NOMO-1 treated with dmso at 0.1 percent for 144 hours (cell line): ENCODE results near the gene DUSP16.
"Not testable (repeated sequence)": the region's sequence is repeated elsewhere in the genome, so short reads cannot be mapped to it uniquely, and the experiment has no call there.

ENCODE experiments used
- DNase-seq: peaks from one replicate; lab custom pipeline; 2025; ENCODE audit not compliant: unreplicated experiment; lab: John Stamatoyannopoulos, UW

Gene DUSP16, protein sequence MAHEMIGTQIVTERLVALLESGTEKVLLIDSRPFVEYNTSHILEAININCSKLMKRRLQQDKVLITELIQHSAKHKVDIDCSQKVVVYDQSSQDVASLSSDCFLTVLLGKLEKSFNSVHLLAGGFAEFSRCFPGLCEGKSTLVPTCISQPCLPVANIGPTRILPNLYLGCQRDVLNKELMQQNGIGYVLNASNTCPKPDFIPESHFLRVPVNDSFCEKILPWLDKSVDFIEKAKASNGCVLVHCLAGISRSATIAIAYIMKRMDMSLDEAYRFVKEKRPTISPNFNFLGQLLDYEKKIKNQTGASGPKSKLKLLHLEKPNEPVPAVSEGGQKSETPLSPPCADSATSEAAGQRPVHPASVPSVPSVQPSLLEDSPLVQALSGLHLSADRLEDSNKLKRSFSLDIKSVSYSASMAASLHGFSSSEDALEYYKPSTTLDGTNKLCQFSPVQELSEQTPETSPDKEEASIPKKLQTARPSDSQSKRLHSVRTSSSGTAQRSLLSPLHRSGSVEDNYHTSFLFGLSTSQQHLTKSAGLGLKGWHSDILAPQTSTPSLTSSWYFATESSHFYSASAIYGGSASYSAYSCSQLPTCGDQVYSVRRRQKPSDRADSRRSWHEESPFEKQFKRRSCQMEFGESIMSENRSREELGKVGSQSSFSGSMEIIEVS

DNA sequence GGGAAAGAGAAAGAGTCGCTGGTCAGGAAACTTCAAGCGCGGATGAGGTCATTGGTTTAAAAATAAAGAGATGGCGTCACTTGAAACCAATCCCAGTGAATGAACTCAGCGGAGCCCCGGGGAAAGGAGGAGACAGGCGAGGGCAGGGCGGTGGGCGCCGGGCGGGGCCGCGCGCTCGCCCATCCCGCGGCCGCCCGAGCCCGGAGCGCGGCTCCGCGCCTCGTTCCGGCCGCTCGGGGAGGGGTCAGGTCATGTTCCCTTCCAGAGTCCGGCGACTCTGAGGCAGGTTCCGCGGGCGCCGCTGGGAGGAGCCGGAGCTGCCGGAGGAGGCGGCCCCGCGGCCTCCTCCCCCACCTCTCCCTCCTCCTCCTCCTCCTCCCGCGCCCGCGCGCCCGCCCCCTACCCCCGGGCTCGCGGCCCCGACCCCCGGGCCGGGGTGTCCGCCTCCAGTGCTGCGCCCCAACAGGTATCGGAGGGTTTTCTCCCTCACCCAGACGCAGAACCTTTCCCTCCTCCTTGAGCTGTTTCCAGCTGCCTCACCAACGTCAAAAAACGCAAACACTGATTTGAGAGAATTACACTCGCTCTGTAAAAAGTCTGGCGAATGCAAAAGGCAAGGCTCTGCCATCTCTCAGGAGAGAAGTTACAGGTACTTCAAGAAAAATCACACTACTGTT lies at the start of gene DUSP16:
TSS of gene DUSP16 (minus strand) at position 279 of the 677 bp plus-strand sequence. CDS start 41,765 bp downstream, outside the sequence.
- peak; percentile 67 for DNase-seq

DNA sequence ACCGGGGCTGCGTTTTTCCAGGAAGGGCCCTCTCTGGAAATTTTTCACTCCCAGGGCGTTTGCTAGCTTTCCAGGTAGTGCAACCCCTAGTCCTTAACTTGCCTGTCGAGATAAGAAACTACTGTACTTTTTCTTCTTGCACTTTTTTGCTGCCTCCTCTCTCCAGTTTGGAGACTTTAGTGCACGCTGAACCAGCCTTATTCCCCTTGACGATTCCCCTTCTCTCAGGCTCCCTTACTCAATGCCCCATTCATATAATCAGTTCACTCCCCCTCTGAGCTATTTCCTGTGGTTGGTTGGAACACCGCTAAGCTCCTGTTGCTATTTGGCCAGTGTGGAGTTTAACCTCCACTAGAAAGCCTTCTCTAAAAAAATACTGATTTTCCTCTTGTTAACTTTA lies 49.7 kb upstream of the DUSP16 start:
- DNase-seq: peak; percentile 17

DNA sequence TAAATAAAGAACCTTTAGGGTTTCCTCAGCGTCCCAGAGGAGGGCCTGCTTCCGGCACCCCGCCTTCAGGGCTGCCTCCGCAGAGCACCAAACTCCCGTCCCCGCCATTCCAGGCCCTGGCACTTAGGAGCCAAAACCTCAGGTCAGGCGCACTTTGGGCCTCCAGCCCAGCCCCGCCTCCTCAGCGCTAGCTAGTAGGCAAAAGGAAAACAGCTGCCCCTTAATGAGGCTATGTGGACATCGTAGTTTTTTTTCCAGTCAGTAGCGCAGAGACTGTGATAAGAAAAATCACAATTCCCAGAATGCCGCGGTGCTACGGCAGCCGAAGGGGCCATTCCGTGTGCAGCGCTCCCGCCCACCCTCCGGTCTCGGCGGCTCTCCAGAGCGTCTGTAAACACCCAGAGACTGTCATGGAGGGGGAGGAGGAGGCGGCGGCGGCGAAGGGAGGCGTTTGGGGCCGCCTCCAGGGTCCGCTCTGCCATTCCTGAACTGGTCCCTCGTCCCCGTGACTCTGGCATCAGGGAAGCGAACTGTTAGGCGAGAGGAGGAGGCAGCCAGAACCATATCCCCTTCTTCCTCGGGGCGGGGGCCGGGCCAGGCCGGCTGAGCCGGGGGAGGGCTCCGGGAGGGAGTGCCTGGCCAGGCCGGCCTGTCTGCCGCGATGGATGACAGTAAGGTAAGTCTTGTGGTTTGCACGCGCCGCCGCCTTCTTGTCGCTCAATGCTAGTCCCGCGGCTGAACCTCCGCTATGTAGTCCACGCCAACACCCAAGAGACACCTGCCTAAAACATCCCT lies 49.0 kb upstream of the DUSP16 start, which contains the start of gene CREBL2:
TSS of gene CREBL2 (plus strand) at position 365 of the 795 bp plus-strand sequence. CDS start at position 662, 297 bp downstream.
- DNase-seq: peak; percentile 94

DNA sequence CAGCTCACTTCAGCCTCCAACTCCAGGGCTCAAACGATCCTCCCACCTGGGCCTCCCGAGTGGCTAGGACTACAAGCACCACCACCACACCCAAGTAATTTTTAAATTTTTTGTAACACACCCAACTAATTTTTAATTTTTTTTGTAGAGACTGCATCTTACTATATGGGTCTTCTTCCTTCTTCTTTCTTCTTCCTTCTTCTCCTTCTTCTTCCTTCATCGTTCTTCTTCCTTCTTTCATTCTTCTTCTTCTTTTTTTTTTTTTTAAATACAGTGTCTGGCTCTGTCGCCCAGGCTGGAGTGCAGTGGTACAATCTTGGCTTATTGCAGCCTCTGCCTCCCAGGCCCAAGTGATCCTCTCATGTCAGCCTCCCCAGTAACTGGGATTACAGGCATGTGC lies 48.0 kb upstream of the DUSP16 start:
- DNase-seq: no peak

DNA sequence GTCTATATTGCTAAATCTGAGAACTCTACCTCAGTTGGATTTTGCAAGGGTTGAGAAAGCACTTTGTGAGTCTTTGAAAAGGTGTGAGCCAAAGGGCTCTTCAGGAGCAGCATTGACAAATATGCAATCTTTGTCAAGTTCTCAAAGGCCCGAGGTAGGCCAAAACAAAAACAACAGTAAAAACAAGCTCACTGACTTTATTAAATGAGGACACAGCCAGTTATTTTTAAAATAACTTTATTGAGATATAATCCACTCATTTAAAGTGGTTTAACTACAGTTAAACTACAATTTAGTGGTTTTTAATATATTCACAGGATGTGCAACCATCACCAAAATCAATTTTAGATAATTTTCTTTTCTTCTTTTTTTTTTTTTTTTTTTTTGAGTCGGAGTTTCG lies 47.0 kb upstream of the DUSP16 start:
- no peak for DNase-seq

DNA sequence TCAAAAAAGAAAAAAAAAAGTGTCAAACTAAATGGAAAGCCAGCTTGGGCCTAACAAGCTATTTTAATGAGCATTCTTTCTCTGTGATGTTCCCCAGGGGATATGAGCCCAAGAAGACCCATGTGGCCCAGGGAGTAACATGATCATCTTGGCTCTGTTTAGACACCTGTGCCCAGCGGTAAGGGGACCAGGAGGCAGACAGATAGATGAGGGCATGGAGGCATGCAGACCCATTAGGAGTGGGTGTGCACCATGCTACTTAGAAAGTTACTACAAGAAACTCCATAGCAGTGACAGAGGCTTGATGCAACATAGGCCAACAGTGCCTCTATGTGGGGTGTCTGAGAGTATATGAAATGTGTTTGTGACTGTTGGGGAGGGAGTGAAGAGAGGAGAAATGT lies 45.9 kb upstream of the DUSP16 start:
- DNase-seq: no peak

DNA sequence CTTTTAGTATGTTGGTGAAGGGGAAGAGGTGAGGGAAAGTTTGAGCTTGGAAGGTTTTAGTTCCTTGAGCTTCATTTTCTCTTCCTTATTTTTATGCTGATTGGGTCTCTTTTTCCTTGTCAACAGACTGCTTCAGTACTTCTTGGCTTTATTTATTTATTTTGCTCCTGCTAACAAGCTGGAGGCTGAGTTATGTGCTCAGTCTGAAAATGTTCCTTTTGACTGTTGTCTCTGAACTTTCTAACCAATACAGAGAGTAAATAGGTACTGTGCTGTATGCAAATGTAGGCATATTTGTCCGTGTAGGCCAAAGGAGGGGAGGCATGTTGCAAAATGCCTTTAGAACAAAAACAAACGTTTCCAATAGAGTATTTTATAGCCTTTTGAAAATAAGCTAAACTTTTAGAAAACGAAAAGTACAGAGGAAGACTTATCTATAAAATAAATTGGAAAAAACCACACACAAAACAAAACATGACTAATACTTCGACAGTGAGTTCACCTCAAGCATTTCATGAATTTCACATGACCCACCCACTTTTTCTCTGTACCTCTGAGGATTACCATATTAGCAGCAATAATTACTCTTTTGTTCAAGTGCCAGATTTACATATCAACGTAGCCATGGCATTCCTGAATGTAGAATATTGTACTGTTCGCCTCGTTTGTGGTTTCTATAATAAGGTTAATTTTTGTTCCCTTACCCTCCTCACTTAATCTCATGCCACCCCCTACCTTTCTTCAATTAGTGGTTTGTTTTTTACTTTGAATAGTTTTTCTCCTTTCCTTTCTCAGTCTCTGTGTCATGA lies 44.3 kb upstream of the DUSP16 start:
- DNase-seq: no peak

DNA sequence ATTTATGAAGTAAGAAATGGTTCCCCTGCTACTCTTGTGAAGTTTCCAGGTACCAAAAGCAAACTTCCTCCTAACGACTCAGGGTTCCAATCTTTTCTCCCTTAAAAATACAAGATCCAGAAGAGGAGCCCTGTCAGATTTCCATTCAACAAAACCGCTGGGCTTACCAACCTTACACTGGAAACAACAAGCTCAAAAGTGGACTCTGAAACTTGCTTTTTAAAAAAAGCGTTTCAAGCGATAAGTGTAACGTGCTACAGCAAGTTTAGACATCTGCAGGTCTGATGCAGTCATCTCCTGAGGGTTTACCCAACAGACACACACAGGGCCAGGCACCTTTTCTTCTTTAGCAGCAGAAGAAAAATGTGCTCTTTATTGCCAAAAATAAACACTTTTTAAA lies 42.1 kb upstream of the DUSP16 start:
- DNase-seq: no peak

DNA sequence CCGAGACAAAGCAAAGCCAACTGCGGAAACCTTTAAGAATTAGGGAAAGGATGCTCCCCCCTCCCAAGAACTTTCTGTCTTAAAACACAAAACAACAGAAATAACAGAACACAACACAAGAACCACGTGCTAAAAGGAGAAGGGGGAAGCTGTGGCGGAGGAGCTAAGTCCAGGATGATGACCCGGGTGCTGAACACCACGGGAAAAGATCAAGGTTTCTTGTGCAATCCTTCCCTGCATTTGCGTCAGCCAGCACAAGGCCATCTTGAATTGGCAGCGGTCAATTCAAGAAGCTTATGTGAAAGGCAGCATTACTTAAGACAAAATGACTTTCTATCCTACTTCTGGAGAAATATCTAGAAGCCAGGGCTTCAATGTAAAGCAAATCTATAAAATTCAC lies 38.0 kb upstream of the DUSP16 start:
- DNase-seq: peak; percentile 34

DNA sequence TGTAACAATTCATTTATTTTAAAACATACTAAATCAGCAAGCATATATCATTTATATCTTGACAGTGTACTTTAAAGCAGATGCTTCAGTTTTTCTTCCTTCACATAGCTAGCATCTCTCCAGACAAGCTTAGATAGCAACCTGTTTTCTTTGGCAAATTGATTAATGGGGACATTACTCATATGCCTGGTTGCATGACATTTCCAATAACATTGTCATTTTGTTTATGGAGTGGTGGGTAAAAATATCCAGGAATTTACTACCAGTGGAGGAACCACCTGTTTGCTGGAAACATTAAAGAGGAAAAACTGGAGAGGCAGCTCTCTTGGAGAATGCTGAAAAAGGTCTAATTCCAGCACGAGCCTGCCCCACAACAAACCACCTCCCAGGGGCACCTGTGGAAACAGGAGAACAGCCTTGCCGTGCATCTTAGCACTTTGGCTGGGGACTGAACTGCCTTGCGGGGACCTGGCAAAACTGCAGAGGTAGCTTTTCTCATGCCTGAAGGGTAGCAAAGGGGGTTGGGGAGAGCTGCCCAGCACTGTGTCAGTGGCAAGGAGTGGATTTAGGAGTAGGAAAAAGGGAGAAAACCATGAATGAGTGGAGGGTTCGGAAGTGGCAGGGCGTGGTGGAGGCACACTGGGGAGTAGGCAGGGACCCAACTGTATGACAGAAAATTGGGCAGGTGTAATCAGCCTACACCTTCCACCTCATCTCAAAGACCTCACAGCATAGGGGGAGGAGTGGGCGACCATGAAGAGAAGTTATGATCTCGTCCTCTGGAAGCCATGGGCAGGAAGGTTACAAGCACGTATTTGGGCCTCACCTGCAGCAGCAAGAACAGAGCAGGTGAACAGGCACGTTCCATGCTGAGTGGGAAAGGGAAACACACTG lies 37.3 kb upstream of the DUSP16 start:
- no peak for DNase-seq

DNA sequence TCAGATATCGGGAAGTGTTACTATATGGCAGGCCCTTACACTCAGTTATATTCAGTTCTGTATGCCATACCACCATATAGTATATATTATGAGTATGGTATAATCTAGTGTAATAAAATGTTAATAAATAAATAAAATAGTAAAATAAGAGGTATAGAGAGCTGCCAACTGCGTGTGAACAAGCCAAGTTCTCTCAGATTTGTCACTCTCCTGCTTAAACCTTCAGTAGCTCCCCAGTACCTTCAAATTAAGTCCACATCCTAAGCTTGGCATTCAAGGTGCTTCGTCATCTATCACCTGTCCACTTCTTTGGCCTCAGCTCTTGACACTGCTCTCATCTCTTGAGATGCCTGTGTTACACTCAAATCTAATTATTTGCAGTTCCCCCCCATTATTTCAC lies 36.2 kb upstream of the DUSP16 start:
- DNase-seq: no peak

DNA sequence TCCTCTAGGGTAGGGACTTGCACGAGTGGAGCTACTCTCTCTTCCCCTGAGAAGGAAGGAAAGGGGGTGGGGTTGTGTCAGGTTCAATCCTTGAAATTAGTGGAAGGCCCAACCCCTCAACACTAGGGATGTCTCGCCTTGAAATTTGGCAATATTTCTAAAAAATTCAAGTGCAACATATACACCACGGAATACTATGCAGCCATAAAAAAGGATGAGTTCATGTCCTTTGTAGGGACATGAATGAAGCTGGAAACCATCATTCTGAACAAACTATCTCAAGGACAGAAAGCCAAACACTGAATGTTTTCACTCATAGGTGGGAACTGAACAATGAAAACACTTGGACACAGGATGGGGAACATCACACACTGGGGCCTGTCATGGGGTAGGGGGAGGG lies 33.9 kb upstream of the DUSP16 start:
- not testable (repeated sequence) for DNase-seq

DNA sequence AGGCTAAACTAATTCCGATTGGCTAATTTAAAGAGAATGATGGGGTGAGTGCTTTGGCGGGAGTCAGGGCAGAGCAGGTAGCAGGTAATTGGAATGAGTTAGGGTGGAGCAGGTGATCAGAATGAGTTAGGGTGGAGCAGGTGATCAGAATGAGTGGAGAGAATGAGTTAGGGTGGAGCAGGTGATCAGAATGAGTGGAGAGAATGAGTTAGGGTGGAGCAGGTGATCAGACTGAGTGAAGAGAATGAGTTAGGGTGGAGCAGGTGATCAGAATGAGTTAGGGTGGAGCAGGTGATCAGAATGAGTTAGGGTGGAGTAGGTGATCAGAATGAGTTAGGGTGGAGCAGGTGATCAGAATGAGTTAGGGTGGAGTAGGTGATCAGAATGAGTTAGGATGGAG lies 33.3 kb upstream of the DUSP16 start:
- DNase-seq: not testable (repeated sequence)

DNA sequence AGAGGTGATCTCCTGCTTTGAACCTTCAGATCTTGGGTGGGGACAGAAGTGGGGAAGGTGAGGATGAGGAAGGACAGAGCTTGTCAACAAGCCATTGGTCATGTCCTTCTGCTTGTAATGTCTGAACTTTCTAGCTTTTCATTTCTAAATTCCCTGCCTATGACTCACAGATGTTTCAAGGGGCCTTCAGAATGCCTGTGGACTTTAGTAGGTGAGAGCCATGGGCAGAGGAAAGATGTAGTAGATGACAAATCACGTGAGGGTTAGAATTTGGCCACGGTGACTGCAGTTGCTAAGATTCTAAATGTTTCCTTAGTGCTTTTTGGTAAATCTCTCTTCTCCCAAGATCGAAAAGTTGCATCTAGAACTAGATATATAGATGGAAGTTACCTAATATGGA lies 30.3 kb upstream of the DUSP16 start:
- no peak for DNase-seq

DNA sequence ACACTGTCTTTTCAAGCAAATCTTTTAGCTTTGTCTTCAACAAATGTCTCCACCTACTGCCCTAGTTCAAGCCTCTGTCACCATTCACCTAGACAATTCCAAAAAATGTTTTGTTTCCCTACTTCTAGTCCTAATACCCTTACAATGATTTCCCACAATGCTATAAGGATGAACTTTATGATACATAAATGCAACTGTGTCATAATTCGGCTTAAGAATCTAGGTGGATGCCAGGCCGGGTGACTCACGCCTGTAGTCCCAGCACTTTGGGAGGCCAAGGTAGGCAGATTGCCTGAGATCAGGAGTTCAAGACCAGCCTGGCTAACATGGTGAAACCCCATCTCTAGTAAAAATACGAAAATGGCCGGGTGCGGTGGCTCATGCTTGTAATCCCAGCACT lies 28.3 kb upstream of the DUSP16 start:
- DNase-seq: no peak

DNA sequence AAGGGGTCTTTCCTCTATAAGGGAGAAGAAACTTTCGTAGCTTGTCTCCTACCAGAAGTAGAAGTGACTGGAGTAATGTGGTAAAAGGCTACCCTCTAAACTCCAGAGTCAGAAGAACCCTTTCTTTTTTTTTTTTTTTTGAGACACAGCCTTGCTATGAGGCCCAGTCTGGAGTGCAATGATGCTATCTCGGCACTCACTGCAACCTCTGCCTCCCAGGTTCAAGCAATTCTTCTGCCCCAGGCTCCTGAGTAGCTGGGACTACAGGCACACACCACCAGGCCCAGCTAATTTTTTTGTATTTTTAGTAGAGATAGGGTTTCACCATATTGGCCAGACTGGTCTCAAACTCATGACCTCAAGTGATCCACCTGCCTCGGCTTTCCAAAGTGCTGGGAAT lies 25.8 kb upstream of the DUSP16 start:
- DNase-seq: not testable (repeated sequence)

DNA sequence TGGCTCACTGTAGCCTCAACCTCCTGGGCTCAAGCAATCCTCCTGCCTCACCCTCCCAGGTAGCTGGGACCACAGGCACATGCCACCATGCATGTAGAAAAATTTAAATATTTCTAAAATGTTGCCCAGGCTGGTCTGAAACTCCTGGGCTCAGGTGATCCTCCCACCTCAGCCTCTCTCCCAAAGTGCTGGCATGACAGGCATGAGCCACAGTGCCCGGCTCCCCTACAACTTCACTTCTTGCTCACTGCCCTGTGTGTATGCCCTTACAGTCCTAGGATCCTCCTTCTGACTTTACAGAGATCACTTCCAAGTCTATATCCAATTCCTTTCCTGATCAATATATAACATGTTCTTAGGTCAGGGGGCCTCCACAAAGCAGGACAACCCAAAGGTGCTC lies 25.2 kb upstream of the DUSP16 start:
- no peak for DNase-seq

DNA sequence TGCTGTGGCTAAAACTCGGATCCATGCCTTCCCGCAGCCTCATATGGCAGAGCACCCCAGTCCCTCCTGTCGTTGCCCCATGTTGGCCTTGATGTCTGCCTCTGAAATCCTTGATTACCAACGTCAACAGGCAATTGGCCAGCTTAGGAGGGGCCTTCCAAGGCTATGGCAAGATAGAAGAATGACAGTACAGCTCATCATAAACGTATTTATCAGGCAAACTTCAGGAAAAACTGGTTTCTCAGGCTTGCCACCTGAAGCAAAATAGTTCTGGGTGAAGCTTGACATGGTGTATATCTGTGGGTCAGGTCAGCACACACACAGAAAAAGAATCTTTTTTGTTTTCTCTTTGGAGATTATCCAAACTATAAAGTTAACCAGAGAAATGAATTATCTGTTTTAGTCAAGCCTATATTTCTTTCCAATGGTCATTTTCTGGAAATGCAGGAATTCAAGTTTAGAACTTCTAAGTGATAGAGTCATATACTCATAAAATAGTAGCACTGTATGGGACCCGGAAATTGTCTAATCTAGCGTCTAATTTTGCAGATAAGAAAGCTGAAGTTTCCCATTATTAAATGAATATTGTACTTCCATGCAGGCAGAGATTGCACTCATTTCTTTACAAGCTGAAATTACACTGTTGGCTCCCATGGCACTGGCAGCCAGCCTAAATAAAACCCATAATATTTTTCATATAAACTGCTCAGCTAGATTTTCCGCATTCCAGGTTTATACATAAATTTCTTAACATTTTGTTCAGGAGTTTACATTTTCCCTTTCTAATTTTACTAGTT lies 24.4 kb upstream of the DUSP16 start:
- no peak for DNase-seq
